Type B pancreatic cell (in vitro differentiated cells): ENCODE data around the gene HDAC1. TPM values are rescaled to one million over a fixed set of nuclear protein-coding genes. Genes with fewer than 3 reads are reported as not detected.

ENCODE experiments used
- DNase-seq: peaks from one replicate; pipeline ENCODE4 v3.0.0; 2021; ENCODE audit warnings: mixed read lengths; ENCODE audit not compliant: unreplicated experiment; ENCODE audit errors: extremely low spot score
- H3K27ac Mint-ChIP-seq: 2 replicates; pipeline ENCODE4 v1.8.0; 2021; ENCODE audit warnings: mild to moderate bottlenecking, mixed read lengths
- H3K27me3 Mint-ChIP-seq: 2 replicates; pipeline ENCODE4 v1.8.0; 2021; ENCODE audit warnings: mixed read lengths
- H3K36me3 Mint-ChIP-seq: 2 replicates; pipeline ENCODE4 v1.8.0; 2021; ENCODE audit warnings: mixed read lengths
- H3K4me1 Mint-ChIP-seq: one replicate; pipeline ENCODE4 v1.8.0; 2021; ENCODE audit warnings: mixed read lengths; ENCODE audit not compliant: unreplicated experiment
- H3K4me3 Mint-ChIP-seq: 2 replicates; pipeline ENCODE4 v1.8.0; 2021; ENCODE audit warnings: mild to moderate bottlenecking, mixed read lengths
- H3K9me3 Mint-ChIP-seq: 2 replicates; pipeline ENCODE4 v1.8.0; 2021; ENCODE audit warnings: mixed read lengths
- CTCF ChIP-seq: fragments of 200-600 bp; sonication (generic); conservative IDR thresholded peaks from 2 replicates; pipeline ENCODE4 v1.5.0; 2021; ENCODE audit warnings: antibody characterized with exemption, mild to moderate bottlenecking
- total RNA-seq: library from RNA; stranded (reverse); gene quantifications from 2 replicates; pipeline ENCODE4 v1.2.1, GENCODE V29; 2021; ENCODE audit warnings: low replicate concordance

The HDAC1 gene
- total RNA-seq, 1 donor from 2014 or later, result 108 TPM

DNA sequence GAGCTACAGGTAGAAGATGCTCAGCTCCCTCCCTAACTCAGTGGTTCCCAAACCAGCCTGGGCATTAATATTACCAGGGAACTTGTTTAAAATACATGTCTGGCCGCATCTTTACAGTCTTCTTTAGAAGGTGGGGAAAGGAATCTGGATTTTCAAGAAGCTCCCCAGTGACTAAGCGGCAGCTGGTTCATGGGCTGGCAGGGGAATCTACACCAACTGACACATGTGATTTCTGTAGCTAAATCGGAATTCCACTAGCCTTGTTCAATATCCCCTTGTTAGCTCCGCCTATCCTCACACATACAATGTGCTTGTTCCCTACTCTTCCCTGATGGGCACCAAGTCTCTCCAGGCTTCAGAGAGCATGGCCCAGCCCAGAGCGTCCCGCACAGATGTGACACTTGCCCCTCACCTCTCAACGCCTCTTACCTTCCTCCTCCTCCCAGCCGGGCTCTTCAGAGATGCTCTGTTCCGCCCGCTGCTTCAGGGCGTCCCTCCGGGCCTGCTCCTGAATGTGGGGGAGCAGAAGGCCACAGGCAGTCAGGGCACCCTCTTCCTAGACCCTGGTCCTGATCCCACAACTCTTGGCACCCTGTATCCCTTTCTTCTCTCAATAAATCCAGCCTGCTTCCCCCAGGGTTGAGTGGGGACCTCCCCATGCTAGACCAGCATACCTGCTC lies 85.8 kb downstream of the HDAC1 start:
- no peaks in the 10 kb centered on the region for H3K9me3 Mint-ChIP-seq
- no peak for DNase-seq
- no peak for TF ChIP-seq CTCF
- peaks cover 24% of the 10 kb centered on the region for H3K36me3 Mint-ChIP-seq
- H3K4me1 Mint-ChIP-seq, result no peaks in the 10 kb centered on the region
- peak overlapping the region; percentile 74 for H3K27ac Mint-ChIP-seq
- H3K4me3 Mint-ChIP-seq, result no peak overlapping the region
- no peaks in the 10 kb centered on the region for H3K27me3 Mint-ChIP-seq

DNA sequence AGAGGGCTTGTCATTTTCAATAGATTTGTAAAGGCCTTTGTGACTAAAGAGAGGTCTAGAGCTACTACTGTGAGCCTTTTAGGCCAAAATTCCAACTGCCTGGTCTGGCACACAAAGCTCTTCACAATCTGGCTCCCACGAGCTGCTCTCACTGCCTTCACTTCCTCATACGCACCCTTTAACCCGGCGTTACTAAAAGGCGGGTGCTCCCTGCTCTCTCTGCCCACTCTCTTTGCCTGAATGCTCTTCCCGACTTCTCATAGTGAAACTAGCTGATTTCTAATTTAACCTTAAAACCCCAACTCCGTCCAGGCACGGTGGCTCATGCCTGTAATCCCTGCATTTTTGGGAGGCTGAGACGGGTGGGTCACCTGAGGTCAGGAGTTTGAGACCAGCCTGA lies 88.2 kb downstream of the HDAC1 start:
- Mint-ChIP-seq H3K4me1 (no peaks in the 10 kb centered on the region), H3K36me3 (peaks cover 18% of the 10 kb centered on the region), H3K4me3 (no peak overlapping the region), H3K27me3 (no peaks in the 10 kb centered on the region), H3K9me3 (no peaks in the 10 kb centered on the region), H3K27ac (no peak overlapping the region)
- DNase-seq, result no peak
- no peak for TF ChIP-seq CTCF

Other genes starting within 250 kb of the HDAC1 start
- gene TMEM39B, start 219.1 kb upstream of the HDAC1 start, total RNA-seq, result 17.2 and 23.3 TPM in 2 replicates
- 76.2 and 85.1 TPM in 2 replicates for gene KPNA6, start 184.0 kb upstream of the HDAC1 start, total RNA-seq
- gene TXLNA, start 112.4 kb upstream of the HDAC1 start, total RNA-seq, result 54.0 and 60.4 TPM in 2 replicates
- 15.8 and 19.6 TPM in 2 replicates for gene CCDC28B, start 91.5 kb upstream of the HDAC1 start, total RNA-seq
- 4.3 and 4.7 TPM in 2 replicates for gene IQCC, start 86.4 kb upstream of the HDAC1 start, total RNA-seq
- not detected in 2 replicates for gene DCDC2B, start 83.0 kb upstream of the HDAC1 start, total RNA-seq
- gene TMEM234, start 69.7 kb upstream of the HDAC1 start, total RNA-seq, result 33.9 and 35.4 TPM in 2 replicates
- 162 and 179 TPM in 2 replicates for gene EIF3I, start 69.7 kb upstream of the HDAC1 start, total RNA-seq
- 1.4 and 2.1 TPM in 2 replicates for gene FAM167B, start 44.9 kb upstream of the HDAC1 start, total RNA-seq
- not detected in 2 replicates for gene LCK, start 40.8 kb upstream of the HDAC1 start, total RNA-seq
- gene MARCKSL1, start 44.1 kb downstream of the HDAC1 start, total RNA-seq, result 247 and 465 TPM in 2 replicates
- gene FAM229A, start 70.4 kb downstream of the HDAC1 start, total RNA-seq, result 4.7 and 8.7 TPM in 2 replicates
- gene TSSK3, start 70.5 kb downstream of the HDAC1 start, total RNA-seq, result 2.1 and 3.8 TPM in 2 replicates
- gene BSDC1, start 102.4 kb downstream of the HDAC1 start, total RNA-seq, result 66.5 and 71.3 TPM in 2 replicates
- 0.74 and 1.9 TPM in 2 replicates for gene ZBTB8B, start 173.0 kb downstream of the HDAC1 start, total RNA-seq
- 5.4 and 9.5 TPM in 2 replicates for gene ZBTB8A, start 247.3 kb downstream of the HDAC1 start, total RNA-seq